HG02840 (cell line): ENCODE results near the gene MRPL55.

Experiments used
- ATAC-seq: cut with Tn5 transposase; IDR thresholded peaks from one replicate; pipeline ENCODE4 v1.9.1; 2021; ENCODE audit warnings: mild to moderate bottlenecking, moderate library complexity, moderate number of reproducible peaks; ENCODE audit not compliant: unreplicated experiment, low FRiP score

The MRPL55 gene

DNA sequence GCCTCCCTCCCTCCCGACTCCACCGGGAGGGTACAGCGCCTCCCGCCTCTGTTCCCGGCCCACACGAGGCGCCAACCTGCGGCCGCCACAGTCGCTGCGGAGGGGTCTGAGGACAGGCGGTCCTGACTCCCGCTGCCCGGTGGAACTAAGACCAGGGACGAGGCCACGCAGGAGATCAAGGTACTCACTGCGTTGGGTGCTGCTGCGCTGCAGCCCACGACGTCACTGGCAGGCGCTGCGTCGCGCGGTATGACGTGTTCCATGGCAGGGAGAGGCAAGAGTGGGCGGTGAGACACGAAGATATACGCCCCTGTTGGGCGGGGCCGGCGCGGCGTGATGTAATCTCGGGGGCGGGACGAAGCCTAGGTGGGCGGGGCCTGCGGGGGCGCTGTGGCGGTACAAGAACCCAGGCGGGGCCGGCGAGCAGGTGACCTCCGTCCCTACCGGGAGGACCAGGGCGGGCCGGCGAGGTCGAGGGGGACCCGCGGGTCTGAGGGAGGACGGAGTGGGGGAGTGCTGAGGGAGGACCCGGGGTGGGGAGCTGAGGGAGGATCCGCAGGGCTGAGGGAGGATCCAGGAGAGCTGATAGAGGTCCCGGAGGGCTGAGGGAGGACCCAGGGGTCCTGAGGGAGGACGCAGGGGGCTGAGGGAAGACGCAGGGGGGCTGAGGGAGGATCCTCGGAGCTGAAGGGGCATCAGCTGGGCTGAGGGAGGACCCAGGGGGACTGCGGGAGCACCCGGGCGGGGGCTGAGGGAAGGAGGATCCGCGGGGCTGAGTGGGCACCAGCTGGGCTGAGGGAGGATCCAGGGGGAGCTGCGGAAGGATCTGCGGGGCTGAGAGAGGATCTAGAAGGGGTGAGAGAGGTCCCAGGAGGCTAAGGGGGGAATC, at the start of gene MRPL55:
Gene MRPL55 (minus strand): TSS at position 227 of the 889 bp plus-strand sequence. CDS start 1,039 bp downstream, outside the sequence.
- ATAC-seq, result peak; percentile 96

DNA sequence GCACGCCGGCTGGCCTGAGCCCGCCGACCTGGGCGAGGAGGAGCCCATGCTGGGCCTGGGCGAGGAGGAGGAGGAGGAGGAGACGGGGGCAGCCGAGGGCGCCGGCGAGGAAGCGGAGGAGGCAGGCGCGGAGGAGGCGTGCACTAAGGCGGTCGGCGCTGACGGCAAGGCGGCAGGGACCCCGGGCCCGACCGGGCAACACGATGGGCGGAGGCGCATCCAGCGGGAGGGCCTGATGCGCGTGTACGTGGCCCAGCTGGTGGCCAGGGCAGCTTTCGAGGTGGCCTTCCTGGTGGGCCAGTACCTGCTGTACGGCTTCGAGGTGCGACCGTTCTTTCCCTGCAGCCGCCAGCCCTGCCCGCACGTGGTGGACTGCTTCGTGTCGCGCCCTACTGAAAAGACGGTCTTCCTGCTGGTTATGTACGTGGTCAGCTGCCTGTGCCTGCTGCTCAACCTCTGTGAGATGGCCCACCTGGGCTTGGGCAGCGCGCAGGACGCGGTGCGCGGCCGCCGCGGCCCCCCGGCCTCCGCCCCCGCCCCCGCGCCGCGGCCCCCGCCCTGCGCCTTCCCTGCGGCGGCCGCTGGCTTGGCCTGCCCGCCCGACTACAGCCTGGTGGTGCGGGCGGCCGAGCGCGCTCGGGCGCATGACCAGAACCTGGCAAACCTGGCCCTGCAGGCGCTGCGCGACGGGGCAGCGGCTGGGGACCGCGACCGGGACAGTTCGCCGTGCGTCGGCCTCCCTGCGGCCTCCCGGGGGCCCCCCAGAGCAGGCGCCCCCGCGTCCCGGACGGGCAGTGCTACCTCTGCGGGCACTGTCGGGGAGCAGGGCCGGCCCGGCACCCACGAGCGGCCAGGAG, 49.3 kb upstream of the MRPL55 start:
- ATAC-seq, result no peak

DNA sequence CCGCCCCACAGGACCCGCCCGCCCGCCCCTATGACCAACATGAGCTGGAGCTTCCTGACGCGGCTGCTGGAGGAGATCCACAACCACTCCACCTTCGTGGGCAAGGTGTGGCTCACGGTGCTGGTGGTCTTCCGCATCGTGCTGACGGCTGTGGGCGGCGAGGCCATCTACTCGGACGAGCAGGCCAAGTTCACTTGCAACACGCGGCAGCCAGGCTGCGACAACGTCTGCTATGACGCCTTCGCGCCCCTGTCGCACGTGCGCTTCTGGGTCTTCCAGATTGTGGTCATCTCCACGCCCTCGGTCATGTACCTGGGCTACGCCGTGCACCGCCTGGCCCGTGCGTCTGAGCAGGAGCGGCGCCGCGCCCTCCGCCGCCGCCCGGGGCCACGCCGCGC, 48.6 kb upstream of the MRPL55 start:
- ATAC-seq, result no peak

DNA sequence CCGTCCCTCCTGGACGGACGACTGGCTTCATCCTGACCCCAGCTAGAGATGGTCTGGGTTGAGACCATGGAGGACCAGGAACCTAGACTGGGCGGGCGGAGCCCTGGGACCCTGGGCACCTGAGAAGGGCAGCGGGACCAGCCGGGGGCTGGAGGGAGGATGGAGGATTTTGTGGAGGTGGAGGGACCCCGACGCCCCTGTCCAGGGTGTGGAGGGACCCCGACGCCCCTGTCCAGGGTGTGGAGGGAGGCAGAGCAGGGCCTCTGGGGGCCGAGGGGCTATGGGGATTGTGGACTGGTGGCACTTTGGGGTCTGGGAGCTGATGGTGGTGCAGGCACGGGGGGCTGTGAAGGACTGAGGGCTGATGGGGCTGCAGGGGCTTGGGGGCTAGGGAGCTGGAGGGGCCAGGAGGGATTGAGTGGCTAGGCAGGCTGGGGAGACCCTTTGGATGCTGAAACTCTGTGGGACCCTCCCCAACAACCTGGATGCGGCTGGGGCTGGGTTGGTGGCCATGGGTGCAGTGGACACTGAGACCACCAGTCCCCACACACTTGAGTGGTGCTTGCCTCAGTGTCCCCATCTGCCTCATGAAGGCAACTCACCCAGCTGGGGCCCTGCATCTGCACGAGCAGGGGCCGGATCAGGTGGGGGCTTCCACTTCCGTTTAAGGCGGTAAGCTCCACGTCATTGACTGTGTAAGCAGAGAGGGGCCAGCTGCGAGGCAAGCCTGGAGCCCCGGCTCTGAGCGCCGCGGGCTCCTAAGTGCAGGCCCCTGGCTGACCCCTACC, 48.0 kb upstream of the MRPL55 start:
- ATAC-seq, result no peak

DNA sequence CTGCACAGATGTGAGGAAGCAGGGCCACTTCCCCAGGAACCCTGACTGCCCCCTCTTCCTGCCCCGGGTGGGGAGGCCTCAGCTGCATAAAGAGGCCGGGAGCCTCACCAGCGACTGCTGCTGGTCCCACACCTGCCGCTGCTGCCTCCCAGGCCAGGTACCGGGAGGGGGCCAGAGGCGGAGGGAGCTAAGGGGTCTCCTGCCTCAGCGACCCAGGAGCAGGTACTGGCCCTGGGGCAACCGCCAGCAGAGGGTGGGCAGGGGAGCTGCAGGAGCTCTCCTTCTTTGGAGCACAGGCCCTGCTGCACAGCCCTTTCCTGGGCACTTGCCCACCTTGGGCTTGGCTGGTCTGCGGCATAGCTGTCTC, 47.4 kb upstream of the MRPL55 start:
- ATAC-seq, result no peak

DNA sequence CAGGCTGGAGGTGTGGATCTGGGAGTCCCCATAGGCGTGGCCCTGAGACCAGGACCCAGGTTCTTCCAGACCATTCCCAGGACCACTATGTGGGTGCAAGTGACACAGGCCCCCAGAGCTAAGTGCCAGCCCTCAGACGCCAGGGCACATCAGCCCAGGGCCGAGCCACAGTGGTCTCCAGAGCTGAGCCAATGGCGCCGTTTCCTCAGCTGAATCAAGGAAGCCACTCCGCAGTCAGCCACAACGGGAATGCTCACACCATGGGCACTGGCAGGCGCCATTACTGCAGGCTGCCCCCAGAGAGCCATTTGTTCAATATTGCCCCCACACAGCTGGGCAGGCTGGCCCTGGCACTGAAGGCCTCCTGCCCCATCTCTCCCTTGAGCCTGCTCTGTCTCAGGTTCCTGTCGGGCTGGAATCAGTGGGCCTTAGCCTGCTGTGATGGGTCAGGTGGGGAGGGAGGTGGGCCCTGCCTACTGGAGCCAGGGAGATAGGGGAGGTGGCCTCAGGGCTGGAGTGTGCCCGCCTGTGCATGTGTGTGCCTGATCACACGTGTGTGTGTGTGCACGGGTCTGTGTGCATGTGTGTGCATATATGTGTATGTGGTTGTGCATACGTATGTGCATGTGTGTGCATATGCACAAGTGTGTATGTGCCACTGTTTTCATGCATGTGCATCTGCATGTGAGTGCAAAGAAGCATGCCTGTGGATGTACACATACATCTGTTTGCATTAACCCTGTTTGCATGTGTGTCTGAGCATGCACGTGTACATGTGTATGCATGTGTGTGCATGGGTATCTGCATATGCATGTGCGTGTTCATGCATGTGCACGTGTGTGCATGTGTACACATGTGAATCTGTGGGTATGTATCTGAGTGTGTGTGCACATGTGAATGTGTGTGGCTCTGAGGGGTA, 46.8 kb upstream of the MRPL55 start:
- ATAC-seq, result no peak

DNA sequence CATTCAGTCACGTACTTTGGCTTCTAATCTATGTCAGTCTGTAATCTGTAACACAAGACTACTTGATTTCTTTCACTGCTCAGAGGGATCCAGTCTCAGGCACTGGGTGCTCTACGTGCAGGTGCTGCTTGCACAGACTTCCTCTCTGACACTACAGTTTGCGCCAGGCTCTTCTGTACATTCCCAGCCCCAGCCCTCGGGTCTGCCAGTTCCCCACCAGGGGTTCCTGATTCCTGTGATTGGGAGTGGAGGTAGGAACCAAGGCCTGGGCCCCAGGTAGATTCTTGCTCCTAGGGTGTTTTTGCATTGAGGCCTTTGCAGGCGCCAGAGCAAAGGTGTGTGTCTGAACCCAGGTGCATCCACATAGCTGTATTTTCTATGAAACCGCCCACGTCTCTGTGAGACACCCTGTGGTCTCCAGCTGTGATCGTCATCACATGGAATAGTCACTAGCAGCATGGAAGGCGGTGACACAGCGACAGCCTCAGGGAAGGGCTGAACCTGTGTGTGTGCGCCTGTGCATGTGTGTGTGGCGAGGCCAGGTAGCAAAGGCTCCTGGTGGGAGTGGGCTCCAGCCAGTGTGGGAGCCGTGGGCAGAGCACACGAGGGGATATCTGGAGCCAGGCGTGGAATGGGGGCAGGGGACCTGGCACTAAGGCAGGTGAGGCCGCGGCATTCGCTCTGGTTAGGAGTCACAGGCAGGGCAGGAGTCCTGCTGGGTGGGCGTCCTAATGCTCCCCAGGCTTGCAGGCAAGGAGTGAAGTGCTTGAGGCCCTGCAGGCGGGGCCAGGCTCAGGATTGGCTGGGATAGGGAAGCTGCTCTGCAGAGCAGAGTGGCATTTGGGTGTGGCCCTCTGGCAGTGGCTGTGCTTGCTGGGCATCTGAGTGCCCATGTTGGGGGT, 45.8 kb upstream of the MRPL55 start:
- ATAC-seq, result no peak

DNA sequence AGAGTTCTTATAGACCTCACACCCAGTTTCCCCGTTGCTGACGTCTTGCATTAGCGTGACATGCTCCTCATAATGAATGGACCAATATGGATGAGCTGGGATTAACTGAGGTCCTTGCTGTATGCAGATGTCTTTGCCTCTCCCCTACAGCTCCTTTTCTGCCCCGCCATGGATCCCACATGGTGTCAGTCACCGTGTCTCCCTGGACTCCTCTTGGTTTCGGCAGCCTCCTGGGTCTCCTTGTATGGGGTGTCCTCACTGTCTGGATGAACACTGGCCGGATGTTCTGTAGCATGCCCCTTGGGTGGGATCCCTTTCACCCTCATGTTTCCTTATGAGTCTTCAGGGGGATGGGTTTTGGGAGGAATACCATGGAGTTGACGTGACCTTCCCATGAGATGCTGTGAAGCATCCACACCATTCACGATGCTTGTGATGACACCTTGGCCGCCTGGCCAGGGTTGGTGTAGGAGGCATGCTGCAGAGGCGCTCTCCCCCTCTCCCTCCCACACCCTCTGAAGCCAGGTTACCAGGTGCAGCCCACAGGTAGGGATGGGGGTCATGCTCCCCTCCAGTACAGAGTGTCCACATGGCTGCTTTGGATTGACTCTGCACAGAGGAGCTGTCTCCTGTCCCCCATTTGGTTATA, 45.0 kb upstream of the MRPL55 start:
- no peak for ATAC-seq

DNA sequence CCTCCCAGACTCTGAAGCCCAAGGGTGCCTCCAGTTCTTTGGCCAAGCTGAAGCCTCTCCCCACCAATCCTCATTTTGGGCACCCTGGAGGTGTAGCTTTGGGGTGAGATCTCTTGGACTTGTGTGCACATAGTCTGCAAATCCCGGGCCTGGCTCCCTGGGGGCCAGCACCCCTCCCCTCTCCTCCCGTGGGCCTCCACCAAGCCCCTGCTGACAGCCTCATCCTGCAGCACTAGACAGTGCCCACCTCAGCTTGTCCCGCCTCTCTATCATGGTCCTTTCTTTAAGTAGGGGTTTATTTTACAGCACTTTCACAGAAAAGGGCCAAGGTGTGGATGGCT, 43.8 kb upstream of the MRPL55 start:
- no peak for ATAC-seq

DNA sequence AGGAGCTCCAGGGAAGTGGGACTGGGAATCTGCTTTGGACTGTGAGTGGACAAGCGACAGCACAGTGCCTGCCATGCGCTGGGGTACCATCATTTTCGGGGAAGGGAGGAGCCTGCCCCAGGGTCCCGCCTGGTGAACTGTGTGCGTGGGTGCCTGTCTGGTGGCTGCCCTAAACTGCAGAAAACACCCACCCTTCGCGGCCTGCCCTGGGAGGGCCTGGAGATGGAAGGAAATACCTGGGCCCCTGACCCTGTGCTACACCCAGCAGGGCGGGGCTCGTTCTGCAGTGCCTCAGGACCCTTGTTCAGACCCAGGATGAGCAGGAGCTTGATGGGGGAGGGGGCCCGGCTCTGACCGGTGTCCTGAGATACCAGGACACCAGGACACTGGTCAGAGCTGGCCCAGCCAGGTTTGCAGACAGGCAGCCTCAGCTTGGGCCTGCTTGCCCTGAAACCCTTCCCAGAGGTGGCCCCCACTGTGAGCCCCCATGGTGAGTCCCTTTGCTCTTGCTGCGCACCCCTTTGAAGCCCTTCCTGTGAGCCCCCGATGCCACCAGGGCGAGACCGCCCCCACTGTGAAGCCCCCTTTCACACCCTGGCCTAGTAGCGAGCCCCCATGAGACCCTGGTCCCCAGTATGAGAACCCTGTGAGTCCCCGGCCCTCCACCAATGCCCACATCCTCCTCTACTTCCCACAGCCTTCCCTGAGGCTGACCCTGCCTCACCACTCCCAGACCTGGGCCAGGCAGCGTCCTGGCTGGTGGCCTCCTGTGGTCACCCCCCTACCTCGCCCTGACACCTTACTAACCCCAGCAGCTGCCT, 43.2 kb upstream of the MRPL55 start:
- ATAC-seq, result no peak

DNA sequence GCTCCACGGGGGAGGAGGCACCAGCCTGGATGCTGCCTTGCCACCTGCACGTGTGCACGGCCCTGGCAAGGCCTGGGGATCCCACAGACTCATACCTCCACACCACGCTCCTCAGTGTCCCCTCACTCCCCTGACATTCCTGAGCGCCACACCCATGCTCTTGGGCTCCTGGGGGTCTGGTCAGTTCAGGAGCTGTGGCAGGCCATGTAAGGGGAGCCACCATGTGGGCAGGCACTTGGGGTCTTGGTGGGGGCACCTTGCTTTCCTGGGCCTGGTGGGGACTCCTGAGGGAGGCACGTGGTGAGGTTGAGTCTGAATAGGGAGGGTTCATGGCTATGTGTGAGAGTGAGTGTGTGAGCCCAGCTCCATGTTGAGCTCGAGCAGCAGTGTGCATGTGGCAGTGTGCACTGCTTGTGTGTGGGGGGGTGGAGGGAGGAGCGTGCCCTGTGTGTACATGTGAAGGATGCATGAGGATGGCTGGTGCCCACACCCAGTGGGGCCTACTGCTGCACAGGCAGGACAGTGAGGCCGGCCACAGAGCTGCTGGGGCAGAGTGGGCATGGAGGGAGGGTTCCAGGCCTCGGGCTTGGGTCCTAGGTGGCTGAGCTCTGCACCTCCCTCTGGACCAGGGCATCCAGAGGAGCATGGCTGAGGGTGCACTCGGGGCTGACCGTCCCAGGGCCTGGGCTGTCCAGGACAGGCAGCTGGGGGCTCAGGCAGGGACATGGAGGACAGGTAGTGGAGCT, 42.3 kb upstream of the MRPL55 start:
- no peak for ATAC-seq

DNA sequence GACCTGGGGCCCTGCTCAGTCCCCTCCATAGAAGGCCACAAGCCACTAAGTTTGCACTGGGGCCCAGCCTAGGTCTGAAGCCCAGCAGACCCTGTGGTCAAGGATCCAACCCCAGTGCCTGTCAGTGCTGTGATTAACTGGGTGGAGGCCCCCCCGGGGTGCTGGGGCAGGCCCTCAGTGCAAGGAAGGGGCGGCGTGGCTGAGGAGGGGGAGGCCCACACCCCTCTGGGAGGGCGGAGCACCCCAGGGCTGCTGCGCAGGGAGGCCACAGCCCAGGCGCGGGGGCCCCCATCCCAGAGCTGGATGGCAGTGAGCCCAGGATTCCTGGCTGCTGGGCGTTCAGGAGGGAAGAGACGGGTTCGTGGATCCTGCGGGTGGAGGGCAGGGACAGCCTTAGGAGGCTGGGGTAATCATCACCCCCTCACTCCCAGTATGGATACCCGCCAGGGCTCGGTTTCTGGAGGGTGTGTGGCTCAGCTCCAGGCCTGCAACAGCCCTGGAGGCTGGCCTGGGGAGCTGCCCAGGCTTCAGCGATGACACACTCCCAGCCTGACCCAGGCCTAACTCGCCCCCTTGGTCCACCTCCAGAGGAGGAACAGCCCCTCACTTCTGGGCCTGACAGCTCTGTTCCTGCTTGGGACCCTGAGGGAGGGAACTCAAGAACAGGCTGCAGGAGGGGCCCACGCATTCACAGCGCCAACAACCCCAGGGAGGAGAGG, 41.5 kb upstream of the MRPL55 start:
- no peak for ATAC-seq

DNA sequence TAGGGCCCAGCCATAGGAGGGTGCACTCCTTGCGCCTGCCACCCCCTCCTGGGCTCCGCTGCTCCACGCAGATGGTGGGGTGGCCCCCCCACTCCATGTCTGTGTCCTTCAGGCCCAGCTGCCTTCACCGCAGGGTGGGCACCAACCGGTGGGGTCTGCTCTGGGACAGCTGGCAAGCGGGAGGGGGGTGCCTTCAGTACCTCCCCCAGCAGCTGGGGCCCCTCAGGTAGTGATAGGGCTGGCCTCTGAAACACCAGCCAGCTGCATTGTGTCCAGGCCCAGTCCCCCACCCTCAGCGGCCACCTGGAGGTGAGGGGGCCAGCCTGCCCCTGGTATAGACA, 41.0 kb upstream of the MRPL55 start:
- ATAC-seq, result no peak

DNA sequence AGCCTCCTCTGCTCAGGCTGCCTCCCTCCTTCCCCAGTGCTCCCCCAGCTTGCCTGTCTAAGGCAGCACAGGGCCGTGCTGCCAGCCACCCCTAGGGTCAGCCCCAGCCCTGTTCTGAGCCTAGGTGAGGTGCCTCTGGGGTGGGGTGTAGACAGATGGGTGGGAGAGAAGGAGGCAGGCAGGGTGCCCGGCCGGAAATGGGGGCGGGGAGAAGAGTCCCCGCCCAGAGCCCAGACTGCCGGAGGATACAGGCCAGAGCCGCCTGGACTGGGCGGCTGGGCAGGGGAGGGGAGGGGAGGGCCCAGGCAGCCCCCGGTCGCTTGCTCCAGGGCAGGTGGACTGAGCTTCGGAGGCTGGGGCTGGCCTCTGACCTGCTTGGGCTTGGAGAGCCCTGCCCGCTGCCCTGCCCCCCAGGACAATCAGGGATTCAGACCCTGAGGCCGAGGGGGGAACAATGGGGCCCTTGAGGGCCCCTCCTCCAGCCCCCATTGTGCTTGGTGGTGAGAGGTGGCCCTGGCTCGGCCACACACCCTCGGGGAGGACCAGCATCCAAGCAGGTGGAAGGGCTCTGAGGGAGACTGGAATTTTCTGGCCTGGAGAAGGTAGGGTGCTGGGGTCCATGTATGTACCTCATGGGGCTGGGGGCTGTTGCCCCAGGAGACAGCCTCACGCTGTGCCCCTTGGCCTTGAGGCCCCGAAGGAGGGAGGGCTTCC, 40.5 kb upstream of the MRPL55 start, which contains the start of gene GJC2:
Gene GJC2 (plus strand): TSS at position 525 of the 714 bp plus-strand sequence. CDS start 7,829 bp downstream, outside the sequence.
- ATAC-seq, result no peak

DNA sequence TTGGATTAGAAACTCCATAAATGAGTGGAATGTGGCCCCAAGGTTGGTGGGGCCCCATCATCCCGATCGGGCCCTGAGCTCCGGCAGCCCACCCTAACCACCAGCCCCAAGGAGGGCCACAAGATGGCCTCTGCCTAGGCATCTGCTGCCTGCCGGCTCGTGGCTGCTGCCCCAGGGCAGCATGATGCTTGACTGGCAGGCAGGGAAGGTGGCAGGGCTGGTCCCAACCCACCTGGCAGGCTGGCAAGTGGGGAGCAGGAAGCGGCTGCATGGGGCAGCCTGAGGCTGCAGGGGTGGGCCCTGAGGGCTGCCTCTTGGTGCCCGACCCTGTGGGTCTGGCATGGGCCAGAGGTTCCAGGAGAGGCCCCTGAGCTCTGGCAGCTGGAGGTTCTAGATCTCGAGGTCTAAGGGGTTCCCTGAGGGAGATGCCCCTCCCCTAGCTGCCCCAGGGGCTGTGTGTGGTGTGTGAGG, 39.9 kb upstream of the MRPL55 start:
- no peak for ATAC-seq
